HepG2 (cell line): ENCODE results near the gene PIK3CD. TPM values are rescaled to one million over a fixed set of nuclear protein-coding genes. Genes with fewer than 3 reads are reported as not detected.

ENCODE experiments used
- AHR ChIP-seq: IDR thresholded peaks from 2 replicates; pipeline ENCODE4 v1.6.1; 2018; ENCODE audit warnings: missing genetic modification reagents, missing compliant biosample characterization
- NFIC ChIP-seq: IDR thresholded peaks from 2 replicates; pipeline ENCODE4 v1.6.1; 2012; ENCODE audit warnings: mild to moderate bottlenecking, low read length, inconsistent platforms
- SIN3A ChIP-seq: IDR thresholded peaks from 2 replicates; pipeline ENCODE4 v1.6.1; 2011; ENCODE audit warnings: low read depth, mild to moderate bottlenecking, control low read depth, low read length, borderline replicate concordance
- SP140L ChIP-seq: sonication (generic); formaldehyde crosslinking; IDR thresholded peaks from 2 replicates; pipeline ENCODE4 v1.4.0; 2020; ENCODE audit warnings: missing genetic modification reagents, borderline replicate concordance
- ZFP82 ChIP-seq: sonication (generic); formaldehyde crosslinking; IDR thresholded peaks from 2 replicates; pipeline ENCODE4 v1.5.1; 2020; ENCODE audit warnings: mild to moderate bottlenecking, missing genetic modification reagents, borderline replicate concordance
- ZNF414 ChIP-seq: sonication (generic); formaldehyde crosslinking; IDR thresholded peaks from 2 replicates; pipeline ENCODE4 v1.5.0; 2020; ENCODE audit warnings: missing genetic modification reagents
- ZNF512 ChIP-seq: sonication (generic); formaldehyde crosslinking; IDR thresholded peaks from 2 replicates; pipeline ENCODE4 v1.4.0; 2020; ENCODE audit warnings: mild to moderate bottlenecking, missing genetic modification reagents
- ZNF556 ChIP-seq: sonication (generic); formaldehyde crosslinking; IDR thresholded peaks from 2 replicates; pipeline ENCODE4 v1.4.0; 2020; ENCODE audit warnings: mild to moderate bottlenecking, missing genetic modification reagents, borderline replicate concordance
- ZNF574 ChIP-seq: sonication (generic); formaldehyde crosslinking; IDR thresholded peaks from 2 replicates; pipeline ENCODE4 v1.4.0; 2020; ENCODE audit warnings: missing genetic modification reagents
- ZNF687 ChIP-seq: sonication (generic); formaldehyde crosslinking; IDR thresholded peaks from 2 replicates; pipeline ENCODE4 v1.5.1; 2020; ENCODE audit warnings: mild to moderate bottlenecking, missing genetic modification reagents, moderate library complexity
- ZNF772 ChIP-seq: sonication (generic); formaldehyde crosslinking; IDR thresholded peaks from 2 replicates; pipeline ENCODE4 v1.5.0; 2020; ENCODE audit warnings: mild to moderate bottlenecking, missing genetic modification reagents
- ZNF816 ChIP-seq: sonication (generic); formaldehyde crosslinking; IDR thresholded peaks from 2 replicates; pipeline ENCODE4 v1.8.0; 2022; ENCODE audit warnings: missing genetic modification reagents, mild to moderate bottlenecking, borderline replicate concordance
- polyA plus RNA-seq, 8 experiments: library from polyadenylated mRNA; depleted of rRNA in 3 of 8; stranded (reverse) in 7 of 8; unstranded in 1 of 8; fragments of >200 nt; fragmentation: Illumina TruSeq in 4 of 8; extraction: Trizol in 4 of 8; gene quantifications; 2 replicates each; pipeline versions ENCODE4 v1.2.1 to v1.2.3, GENCODE V29; 2011 to 2016; ENCODE audit warnings: low read depth in 4 of 8, missing spikeins in 1 of 8, mixed read lengths in 1 of 8; ENCODE audit not compliant: insufficient read depth in 1 of 8
- total RNA-seq, 5 experiments: library from RNA; depleted of rRNA; stranded (reverse); fragments of >200 nt; fragmentation: Illumina TruSeq; extraction: Trizol; gene quantifications; 2 replicates each; pipeline ENCODE4 v1.2.3, GENCODE V29; 2016; ENCODE audit warnings: low read depth in 1 of 5
- TF ChIP-seq, protein P1 (sequence below): IDR thresholded peaks from 2 replicates; pipeline ENCODE4 v1.6.1; 2016; ENCODE audit warnings: low read depth
- TF ChIP-seq, protein P2 (sequence below): sonication (generic); formaldehyde crosslinking; IDR thresholded peaks from 2 replicates; pipeline ENCODE4 v1.8.1; 2023; ENCODE audit warnings: mild to moderate bottlenecking, moderate library complexity, missing genetic modification reagents

PIK3CD gene
- total and polyA plus RNA-seq, 2 of the 13 experiments (the other 11 are each of a cell fraction or from before 2014, with no cell fraction given) = 7.1 to 10.0 TPM

GRCh38 chr1:9615316-9616063 lies 36.0 kb upstream of the PIK3CD start (continued):
- TF ChIP-seq, protein P1, sequence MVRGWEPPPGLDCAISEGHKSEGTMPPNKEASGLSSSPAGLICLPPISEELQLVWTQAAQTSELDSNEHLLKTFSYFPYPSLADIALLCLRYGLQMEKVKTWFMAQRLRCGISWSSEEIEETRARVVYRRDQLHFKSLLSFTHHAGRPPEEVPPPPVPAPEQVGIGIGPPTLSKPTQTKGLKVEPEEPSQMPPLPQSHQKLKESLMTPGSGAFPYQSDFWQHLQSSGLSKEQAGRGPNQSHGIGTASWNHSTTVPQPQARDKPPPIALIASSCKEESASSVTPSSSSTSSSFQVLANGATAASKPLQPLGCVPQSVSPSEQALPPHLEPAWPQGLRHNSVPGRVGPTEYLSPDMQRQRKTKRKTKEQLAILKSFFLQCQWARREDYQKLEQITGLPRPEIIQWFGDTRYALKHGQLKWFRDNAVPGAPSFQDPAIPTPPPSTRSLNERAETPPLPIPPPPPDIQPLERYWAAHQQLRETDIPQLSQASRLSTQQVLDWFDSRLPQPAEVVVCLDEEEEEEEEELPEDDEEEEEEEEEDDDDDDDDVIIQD (CRISPR knock-in tag) = no peak
- TF ChIP-seq ZNF687 (CRISPR knock-in tag) = 0 out of 2 replicates have a peak, but pooled peaks have one; percentile 15
- TF ChIP-seq ZNF556 = no peak
- TF ChIP-seq ZFP82 = no peak
- 0 out of 2 replicates have a peak, but pooled peaks have one; percentile 38 for TF ChIP-seq ZNF574 (CRISPR knock-in tag)
- no peak for TF ChIP-seq SP140L
- no peak for TF ChIP-seq ZNF414 (CRISPR knock-in tag)
- TF ChIP-seq NFIC = no peak
- no peak for TF ChIP-seq AHR (CRISPR knock-in tag)
- TF ChIP-seq SIN3A = no peak
- TF ChIP-seq, protein P2, sequence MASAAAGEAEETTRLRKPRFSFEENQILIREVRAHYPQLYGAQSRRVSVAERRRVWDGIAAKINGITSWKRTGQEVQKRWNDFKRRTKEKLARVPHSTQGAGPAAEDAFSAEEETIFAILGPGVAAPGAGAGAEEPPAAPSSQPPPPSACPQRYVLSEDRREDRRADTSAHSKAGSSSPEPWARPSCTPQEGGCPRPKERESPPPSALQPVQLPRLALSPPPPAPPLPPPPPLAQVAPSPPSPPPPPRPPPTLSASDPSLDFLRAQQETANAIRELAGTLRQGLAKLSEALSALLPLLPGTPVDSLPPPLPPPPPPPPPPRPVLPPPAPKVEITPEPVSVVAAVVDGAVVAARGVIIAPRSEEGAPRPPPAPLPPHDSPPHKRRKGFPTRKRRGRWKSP (CRISPR knock-in tag) = no peak
- no peak for TF ChIP-seq ZNF772
- no peak for TF ChIP-seq ZNF512 (CRISPR knock-in tag)
- no peak for TF ChIP-seq ZNF816
